Measurements from ENCODE around the gene CARMIL1.
A peak's percentile ranks its signal among the peaks of the same experiment; 100 is the strongest.

CARMIL1 gene

GRCh38 chr6:25278914-25279747, at the start of gene CARMIL1:
CARMIL1 (plus strand) TSS chr6:25279374; CDS start chr6:25279796, 422 bp downstream.
- peak; percentile 64 for TF ChIP-seq CTCF (conservative IDR thresholded peaks at IDR 0.05; ENCODE audit: control insufficient read depth, insufficient read depth, low read depth, low read length)
- peak; percentile 62 for DNase-seq (ENCODE audit: low read depth)
- peak within 1 kb of the TSS; percentile 85 for H3K4me3 ChIP-seq (ENCODE audit: control insufficient read depth, low read depth, low read length)

GRCh38 chr6:25229671-25230321, 49.4 kb upstream of the CARMIL1 start:
- no peak overlapping the region for H3K4me3 ChIP-seq (ENCODE audit: control insufficient read depth, low read depth, low read length)
- DNase-seq (ENCODE audit: low read depth) = peak; percentile 73
- TF ChIP-seq CTCF (conservative IDR thresholded peaks at IDR 0.05; ENCODE audit: control insufficient read depth, insufficient read depth, low read depth, low read length) = no peak

- no peak for TF ChIP-seq CTCF (conservative IDR thresholded peaks at IDR 0.05; ENCODE audit: control insufficient read depth, insufficient read depth, low read depth, low read length)
- DNase-seq (ENCODE audit: low read depth) = peak; percentile 94
- H3K4me3 ChIP-seq (ENCODE audit: control insufficient read depth, low read depth, low read length) = no peak overlapping the region
Measured at GRCh38 chr6:25232479-25232878, 46.7 kb upstream of the CARMIL1 start.

- no peak overlapping the region for H3K4me3 ChIP-seq (ENCODE audit: control insufficient read depth, low read depth, low read length)
- peak; percentile 13 for DNase-seq (ENCODE audit: low read depth)
- TF ChIP-seq CTCF (conservative IDR thresholded peaks at IDR 0.05; ENCODE audit: control insufficient read depth, insufficient read depth, low read depth, low read length) = no peak
Measured at GRCh38 chr6:25233226-25233625, 45.9 kb upstream of the CARMIL1 start.

- no peak for TF ChIP-seq CTCF (conservative IDR thresholded peaks at IDR 0.05; ENCODE audit: control insufficient read depth, insufficient read depth, low read depth, low read length)
- H3K4me3 ChIP-seq (ENCODE audit: control insufficient read depth, low read depth, low read length) = no peak overlapping the region
- DNase-seq (ENCODE audit: low read depth) = peak; percentile 18
Measured at GRCh38 chr6:25237579-25237978, 41.6 kb upstream of the CARMIL1 start.

GRCh38 chr6:25239059-25239458, 40.1 kb upstream of the CARMIL1 start:
- TF ChIP-seq CTCF (conservative IDR thresholded peaks at IDR 0.05; ENCODE audit: control insufficient read depth, insufficient read depth, low read depth, low read length) = no peak
- no peak for DNase-seq (ENCODE audit: low read depth)
- H3K4me3 ChIP-seq (ENCODE audit: control insufficient read depth, low read depth, low read length) = no peak overlapping the region

Measured in fibroblast of mammary gland (primary cell).